HG02642 (cell line): Measurements from ENCODE around the gene ARHGEF26.

Source experiments
- ATAC-seq: cut with Tn5 transposase; IDR thresholded peaks from one replicate; pipeline ENCODE4 v1.9.1; 2021; ENCODE audit warnings: mild to moderate bottlenecking; ENCODE audit not compliant: unreplicated experiment, poor library complexity

ARHGEF26 gene

DNA sequence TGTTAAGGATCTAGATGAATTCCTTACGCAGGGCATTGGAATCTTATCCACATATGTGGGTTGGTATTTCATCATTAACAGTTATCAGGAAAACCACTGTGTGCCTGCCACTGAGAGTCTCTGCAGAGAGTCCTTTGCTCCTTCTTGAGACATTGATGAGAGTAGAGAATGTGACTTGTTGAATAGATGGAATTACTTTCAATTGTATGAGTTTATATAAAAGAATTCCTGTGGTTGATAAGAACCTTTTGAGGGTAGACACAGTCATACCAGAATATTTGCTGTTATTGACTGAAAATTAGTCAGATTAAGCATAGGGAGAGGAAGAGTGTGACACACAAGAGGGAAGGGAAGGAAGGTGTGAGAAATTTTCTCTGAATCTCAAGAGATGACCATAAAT is 30.8 kb downstream of the ARHGEF26 start:
- ATAC-seq: no peak

DNA sequence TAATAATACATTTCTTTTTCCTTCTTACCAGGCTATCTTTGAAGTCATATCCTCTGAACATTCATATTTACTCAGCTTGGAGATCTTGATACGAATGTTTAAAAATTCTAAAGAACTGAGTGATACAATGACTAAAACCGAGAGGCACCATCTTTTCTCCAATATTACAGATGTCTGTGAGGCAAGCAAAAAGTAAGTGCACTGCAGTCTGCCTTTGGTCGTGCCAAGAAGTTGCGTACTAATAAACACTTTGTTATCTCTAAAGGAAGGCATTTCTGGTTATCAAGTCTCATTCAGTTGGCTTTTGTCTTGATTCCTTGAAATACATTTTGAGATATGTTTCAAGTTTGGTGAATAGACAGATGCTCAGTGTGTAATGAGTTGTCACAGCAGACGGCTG is 31.6 kb downstream of the ARHGEF26 start:
- no peak for ATAC-seq

DNA sequence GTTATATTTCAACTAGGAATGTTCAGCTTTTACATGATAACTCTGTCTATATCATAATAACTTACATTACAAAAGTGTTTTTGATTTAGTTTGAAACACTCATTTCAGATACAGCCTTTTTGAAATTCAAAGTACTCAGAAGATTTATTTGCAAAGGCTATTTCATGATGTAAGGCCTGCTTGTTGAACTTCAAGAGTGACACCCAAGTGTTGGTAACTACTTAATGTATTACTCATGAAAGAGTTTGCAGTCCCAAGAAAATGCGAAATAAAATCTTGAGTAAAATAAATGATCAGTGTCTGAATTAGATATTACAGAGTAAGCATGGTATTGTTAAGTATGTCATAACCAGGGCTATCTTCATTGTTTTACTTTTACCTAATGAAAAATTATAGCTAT is 35.3 kb downstream of the ARHGEF26 start:
- no peak for ATAC-seq

DNA sequence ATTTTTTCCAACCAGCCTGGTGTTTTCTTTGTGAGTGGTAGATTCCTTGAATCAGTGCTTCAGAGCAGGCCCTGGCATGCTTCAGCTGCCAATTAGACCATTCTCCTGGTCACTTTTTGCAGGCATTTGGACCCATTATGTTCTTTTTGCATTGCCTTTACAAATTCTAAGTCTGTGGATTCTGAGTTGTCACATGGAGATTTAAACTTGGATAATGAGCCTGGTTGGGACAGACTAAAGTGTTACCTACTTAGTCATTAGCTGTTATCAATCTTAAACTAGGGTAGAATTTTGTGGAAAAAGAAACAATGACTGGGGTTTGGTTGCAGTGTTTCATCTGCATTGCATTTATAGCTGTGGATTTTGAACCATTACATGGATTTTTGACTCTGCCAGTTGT is 40.6 kb downstream of the ARHGEF26 start:
- no peak for ATAC-seq

DNA sequence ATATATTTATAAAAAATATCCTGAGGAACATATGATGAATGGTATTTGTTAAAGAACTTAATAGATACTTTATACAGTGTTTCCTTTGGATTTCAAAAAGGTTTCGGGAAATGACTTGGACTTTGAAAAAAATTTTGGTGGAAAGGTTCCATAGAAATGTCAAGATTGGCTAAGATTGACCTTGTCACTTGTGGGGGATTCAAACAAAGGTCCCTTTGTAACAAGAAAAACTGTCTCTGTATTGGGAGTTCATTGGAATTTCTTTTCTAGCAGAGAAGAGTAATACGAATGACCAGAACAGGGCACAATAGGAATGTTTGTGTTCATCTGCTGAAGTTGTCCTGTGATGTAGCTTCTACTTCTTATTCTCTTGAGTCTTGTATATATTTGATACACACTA is 43.2 kb downstream of the ARHGEF26 start:
- ATAC-seq: no peak

DNA sequence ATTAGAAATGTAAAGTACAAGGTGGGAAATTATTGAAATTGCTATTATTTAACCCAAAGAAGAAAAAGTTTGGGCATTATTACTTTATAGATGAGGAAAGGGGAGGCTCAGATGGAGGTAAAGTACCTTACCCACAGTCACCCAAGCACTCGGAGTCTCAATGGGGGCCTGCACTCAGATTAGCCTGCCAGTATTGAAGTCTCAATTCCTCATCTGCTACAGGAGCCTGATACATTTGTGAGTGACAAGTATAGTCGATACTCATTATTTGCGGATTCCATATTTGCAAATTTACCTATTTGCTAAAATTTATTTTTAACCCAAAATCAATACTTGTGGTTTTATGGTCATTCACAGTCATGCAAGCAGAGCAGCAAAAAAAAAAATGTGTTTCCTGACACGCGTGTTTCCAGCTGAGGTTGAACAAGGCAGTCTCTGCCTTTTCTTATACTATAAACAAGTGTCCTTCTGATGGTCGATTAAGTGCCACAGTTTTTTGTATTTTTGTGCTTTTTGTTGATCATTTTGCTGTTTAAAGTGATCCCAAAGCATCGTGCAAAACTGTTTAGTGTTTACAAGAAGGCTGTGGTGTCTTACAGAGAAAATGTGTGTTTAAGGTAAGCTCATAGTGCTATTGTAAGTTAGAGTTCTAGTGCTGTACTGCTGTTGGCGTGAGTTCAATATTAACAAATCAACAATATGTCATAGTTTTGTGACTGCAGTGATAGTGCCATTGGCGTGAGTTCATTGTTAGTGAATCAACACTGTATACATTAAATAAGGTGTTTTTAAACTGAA is 48.0 kb downstream of the ARHGEF26 start:
- no peak for ATAC-seq

DNA sequence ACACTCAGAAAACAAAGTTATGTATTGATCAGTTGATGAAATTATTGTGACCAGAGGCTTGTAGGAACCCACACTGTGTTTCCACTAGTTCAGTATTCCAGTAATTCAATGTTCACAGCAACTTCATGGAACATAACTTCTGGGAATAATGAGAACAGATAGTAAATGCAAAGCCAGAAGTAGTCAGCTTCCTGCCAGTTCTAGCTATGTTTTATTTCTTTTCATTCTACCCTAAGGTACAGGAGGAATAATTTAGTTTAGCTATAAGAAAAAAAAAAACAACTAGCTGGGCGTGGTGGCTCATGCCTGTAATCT is 48.6 kb downstream of the ARHGEF26 start:
- no peak for ATAC-seq

DNA sequence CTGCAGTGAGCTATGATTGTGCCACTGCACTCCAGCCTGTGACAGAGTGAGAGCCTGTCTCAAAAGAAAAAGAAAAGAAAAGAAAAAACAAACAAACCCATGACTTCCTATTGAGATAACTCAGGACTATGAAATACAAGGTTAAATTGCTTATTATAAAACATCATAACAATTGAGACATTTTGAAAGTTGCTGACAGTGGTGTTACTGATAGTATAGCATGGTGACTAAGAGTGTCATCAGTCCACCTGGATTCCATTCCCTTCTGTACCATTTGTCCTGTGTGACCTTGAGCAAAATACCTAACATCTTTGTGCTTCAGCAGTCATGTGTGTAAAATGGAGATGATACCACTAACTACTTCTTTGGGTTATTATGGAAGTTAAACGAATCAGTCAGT is 49.1 kb downstream of the ARHGEF26 start:
- no peak for ATAC-seq

DNA sequence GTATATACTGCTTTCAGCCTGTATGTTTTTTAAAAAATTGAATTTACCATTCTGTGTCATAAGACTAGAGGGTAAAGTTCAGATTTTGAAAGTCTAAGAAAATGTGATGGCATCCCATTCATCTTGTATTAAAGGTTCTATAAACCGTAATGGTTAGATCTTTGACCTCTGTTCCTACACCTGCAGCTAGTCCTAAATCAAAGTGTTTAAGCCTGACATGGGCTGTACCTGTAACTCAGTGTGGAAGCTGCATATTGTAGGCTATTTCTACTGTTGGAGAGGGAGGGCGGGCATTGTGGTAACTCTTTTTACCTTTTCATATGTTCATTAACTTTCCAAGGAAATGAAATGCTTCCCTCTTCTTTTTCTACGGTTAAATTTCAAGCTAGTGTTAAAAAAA is 53.9 kb downstream of the ARHGEF26 start:
- ATAC-seq: no peak

DNA sequence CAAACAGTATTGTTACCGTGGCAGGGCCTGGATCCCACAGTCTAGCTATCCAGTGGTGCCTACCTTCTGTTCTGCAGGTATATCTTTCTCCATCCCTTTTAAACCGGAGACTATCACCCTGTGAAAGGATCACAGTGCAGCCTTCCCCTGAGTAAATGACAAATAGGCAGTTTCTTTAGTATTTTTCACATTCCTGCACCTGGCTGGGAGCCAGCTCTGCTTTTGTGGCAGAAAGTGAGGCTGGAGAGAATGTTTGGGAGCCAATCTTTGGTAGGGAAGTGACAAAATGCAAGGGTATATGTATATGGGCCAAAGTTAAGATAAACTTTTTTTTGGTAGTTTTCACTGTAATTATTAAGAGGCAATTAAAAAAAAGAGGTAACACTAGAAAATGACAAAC is 54.8 kb downstream of the ARHGEF26 start:
- ATAC-seq: no peak

DNA sequence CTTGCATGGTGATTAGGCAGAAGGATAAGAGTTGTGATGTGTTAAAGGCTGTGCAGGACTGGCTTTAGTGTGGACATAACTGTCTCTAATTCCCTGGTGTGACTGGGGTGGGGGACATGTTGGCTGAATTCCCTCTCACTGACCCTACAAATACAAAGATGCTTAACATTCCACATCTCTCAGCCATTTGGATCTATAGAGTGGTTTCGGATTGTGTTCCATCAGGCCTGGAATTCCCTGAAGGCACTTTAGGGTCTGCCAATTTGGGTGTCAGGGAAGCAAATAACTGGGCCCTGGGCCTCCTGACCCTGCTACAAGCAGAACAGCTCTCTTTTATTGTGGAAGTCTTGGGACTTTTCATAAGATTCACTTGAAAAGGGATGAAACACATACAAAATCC is 56.2 kb downstream of the ARHGEF26 start:
- ATAC-seq: no peak

DNA sequence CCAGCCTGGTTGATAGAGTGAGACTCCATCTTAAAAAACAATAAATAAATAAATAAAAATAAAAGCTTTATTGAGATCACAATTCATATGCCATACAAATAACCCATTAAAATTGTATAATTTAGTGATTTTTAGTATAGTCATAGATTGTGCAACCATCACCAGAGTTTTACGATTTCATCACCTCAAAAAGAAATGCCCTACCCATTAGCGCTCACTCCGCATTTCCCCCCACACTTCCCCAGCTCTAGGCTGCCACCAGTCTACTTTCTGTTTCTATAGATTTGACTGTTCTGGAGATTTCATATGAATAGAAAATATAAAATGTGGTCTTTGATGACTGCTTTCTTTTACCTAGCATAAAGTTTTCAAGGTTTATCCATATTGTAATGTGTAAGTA is 57.0 kb downstream of the ARHGEF26 start:
- ATAC-seq: no peak

DNA sequence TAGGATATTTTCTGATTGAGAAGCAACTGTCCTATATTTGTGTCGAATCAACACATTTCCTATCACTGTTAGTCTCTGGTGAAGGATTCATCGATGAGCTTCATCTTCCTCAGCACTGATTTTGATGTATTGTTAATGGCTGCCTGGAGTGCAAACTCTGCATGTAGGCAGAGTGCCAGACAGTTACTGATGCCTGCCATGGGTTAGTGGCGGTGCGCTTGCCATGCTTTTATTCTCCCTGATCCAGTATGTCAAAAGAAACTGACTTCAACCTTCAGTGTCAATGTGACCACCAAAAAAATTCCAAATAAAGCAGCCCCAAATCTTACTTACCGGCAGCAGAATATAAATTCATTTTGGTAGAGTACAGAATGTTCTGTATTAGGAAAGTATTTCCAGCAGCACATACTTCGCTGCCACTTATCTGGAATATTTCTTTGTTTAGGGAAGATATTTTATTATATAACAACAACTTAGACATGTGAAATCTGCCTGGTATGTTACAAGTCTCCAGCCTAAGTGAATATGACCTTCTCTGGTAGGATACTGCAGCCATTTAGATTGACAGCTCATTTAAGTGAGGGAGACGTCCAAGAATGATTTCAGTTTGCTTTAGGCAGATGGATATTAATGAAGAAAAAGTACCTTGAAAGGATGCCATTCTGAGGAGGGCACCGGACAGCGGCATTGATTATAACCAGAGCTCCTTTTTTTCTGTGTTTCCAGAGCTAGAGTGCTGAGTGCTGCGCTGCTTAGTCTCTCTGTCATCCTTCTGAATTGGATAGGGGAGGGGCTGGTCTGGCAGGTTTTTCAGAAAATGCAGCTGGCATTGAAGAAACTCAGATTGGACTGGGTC is 59.9 kb downstream of the ARHGEF26 start:
- ATAC-seq: no peak

DNA sequence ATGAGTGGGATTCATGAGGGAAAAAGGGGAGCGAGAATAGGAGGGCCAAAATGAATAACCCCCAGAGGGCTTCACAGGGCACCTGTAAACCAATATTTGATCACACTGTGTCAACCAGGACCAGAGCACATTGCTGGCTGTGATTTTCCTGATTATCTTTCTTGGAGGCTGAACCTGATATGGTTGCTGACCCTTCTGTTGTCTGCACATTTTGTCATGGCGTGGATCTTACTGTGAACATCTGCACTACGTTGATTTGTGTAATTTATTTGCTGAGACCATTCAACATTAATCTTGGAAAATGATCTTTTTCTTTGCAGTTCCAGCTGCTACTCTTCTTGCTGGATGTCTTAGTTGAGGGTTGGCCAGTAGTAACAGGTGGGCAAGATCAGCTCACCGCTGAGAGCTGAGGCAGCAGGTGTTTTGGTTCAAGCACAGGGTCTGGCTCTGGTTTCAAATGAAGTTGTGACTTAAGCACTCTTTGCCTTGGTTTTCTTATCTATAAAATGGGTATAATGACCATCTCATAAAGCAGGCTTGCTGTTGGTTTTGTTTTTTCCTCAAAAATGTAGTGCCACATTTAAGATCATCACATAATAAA is 61.2 kb downstream of the ARHGEF26 start:
- no peak for ATAC-seq

DNA sequence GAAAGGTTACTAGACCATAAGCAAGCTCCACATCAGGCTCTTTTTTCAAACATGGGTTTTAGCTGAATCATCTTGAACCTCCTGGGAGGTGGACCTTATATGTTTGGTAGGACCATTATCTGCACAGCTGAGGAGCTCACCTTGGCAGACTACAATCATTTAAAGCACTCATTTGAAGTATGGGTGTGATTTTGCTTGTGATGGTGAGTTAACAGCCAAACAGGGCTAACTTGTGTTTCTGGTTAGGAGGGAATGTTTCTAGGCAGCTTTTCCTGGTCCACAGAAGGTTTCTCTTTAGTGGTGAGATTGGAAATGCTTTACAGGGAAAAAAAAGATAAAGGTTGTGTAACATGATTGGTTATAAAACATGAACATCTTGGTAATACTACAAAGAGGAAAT is 61.8 kb downstream of the ARHGEF26 start:
- ATAC-seq: no peak

DNA sequence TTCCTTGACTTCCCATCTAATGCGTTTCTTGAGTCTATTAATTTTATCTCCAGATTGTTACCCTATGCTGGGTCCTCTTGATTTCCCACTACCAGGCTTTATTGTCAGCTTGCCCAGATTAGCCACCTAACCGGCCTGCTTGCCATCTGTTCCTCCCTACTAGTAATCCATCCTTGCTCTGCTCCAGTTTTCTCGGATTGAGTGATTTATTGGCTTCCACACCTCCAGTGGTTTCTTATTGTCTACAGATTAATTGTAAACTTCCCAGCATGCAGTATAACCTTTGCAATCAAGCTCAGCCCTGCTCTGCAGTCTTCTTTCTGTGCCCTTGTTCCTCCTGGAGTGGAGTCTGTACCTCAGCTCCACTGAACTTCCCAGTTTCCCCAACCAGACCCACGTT is 63.4 kb downstream of the ARHGEF26 start:
- no peak for ATAC-seq

DNA sequence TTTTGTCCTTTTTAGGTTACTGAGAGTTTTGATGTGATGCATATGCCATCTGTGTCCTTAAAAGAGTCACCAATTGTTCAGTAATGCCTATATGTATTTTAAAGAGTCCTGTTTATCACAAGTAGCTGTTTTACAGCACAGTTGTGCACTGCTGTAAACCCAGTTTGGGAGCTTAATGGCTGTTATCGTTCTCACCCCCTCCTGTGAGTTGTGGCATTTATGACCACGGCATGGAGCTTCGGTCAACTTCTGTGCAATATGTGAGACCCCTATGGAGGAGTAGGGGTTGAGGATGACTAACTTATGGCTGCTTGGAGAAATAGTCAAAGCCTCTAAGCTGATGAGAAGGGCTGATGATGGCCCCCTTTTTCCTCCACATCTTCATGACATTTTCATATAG is 67.2 kb downstream of the ARHGEF26 start:
- no peak for ATAC-seq

DNA sequence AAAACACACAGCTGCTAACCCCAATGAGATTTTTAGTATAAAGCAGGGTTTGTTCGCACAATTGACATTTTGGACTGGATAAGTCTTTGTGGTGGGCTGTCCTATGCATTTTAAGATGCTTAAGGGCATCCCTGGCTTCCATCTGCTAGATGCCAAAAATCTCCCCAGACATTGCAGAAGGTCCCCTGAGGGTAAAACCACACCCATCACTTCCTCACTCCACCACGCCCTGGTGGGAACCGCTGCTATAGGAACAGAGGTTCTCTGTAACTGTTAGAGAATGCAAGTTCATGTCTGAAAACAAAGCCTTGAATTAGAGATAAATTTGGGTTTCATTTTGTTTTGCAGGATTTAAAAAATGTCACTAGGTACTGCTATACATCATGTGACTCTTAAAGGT is 67.7 kb downstream of the ARHGEF26 start:
- ATAC-seq: no peak

DNA sequence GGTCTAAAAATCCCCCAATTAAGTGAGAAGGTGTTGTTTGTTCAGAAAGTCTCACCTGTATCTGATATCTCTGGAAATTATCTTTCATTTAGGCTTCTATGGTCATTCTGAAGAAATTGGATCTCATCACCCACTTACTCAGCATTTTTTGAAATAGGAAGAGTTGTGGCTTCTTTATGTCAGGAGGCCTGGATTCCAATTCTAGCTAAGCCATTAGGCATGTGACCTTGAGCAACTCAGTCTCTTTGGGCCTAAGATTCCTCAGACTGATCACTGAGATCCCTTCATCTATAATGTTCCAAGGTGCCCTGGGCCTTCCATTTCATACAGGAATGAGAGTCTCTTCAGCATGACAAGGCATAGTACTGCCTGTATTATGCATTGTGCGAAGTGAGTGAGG is 70.3 kb downstream of the ARHGEF26 start:
- no peak for ATAC-seq

DNA sequence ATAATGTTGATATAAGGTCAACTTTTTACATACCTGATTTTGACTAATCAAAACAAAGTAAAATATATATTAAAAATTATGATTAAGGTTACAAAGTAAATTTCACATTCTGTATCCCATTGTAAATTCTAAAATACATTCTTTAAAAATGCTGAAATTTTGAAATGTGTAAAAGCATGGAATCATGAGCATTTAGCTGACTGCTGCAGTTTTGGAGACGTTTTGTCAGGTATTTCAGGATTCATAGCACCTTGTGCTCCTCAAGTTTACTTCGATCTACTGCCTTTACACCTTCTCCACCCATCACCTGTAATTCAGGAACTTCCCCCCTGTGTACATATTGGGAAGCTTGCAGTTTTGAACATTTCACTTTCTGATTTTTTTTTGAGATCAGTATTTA is 71.0 kb downstream of the ARHGEF26 start:
- ATAC-seq: no peak

DNA sequence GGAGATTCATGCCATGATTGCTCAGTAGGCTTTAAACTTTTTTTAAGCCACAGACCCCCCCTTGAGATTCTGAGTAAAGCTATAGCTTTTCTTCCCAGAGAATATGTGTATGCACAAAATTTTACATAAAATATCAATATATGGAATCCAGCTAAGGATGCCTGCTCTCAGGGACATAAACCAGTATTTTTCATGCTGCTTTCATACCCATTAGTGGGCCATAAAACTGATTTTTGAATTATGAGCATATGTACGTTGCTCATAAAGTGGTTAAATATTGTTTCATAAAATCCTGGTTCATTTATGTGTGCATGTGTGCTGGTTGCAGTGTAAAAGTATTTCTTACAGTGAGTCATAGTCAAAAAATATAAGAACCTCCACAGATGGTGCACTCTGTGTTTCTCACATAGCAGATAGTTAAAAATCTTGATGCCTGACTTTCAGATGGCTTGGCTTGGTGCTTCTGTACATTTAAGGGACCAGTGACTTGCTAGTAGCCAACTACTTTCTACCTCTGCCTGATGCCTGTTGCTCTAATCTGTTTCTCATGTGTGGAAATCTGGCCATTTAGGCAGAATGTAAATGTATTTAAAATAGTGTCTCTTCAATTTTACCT is 71.9 kb downstream of the ARHGEF26 start:
- ATAC-seq: no peak
